HG02588 (cell line): ENCODE results near the gene MRPS6.
A peak's percentile ranks its signal among the peaks of the same experiment; 100 is the strongest.

ENCODE experiments used
- ATAC-seq: cut with Tn5 transposase; IDR thresholded peaks from one replicate; pipeline ENCODE4 v1.9.1; 2021; ENCODE audit warnings: mild to moderate bottlenecking, moderate library complexity; ENCODE audit not compliant: unreplicated experiment

MRPS6 gene

DNA sequence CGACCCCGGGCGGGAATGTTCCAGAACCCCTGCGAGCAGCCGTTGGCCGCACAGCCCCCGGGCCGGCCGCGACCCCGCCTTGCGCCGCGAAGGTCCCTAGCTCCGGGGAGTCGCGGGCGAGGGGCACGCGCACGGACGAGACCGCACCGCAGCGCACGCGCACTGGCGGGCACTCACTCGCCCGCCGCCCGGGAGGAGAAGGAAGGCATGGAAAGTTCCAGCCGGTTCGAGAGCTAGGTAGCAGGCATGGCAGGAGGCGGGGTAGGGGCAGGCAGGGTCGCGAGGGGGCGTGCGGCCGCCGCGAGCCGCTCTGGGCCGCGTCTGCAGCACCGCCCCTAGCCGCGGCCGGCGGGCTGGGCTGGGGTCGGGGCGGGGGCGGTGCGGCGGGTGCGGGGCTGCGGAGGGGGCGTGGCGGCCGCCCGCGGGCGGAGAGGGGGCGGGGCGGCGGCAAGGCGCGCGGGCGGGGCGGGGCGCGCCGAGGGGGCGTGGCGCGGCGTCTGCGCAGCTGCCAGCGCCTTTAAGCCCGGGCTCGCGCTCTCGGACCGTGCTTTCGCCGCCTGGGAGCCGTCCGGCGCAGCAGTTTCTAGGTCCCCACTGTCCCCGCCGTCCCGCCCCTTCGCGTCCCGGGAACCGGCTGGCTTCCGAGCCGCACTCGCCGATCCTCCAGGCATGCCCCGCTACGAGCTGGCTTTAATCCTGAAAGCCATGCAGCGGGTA lies at the start of gene MRPS6, which contains the start of gene SLC5A3:
MRPS6 (plus strand) TSS at position 547 of the 717 bp plus-strand sequence; CDS start at position 670, 123 bp downstream.
SLC5A3 (plus strand) TSS at position 547 of the 717 bp plus-strand sequence. CDS start 21,621 bp downstream, outside the sequence.
- peak; percentile 76 for ATAC-seq

DNA sequence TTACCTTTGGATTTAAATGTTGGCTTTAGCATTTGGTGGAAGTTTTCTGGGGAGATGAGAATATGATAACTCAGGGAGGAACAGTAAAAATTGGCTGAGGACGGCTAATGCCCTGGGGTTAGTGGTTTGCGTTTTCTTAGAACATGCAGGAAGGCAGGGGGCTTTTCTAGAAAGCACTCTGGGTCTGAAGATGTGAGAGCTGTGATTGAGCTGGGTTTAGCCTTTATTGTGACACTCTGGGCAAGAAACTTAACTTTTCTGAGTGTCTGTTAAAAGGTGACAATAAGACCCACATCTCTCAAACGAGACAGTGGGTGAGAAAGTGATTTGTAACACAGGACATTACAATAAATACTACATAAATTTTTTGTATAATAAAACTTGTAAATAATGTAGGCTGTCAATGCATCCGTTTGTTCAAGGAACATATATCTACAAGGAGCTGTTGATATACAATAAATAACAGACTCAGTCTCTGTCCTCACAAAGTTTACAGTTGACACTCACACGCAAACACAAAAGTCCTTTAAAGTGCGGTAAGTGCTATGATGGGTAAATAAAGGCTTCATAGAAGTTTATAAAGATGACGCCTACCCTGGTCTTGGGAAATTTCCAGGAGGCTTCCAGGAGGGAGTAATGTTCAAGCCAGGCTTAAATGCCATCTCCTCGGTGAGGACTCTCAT lies 49.5 kb upstream of the MRPS6 start:
- ATAC-seq, result no peak

- no peak for ATAC-seq
Measured at GRCh38 chr21:34024374-34024693, 49.0 kb upstream of the MRPS6 start.

- no peak for ATAC-seq
Measured at GRCh38 chr21:34027721-34028461, 45.5 kb upstream of the MRPS6 start.

DNA sequence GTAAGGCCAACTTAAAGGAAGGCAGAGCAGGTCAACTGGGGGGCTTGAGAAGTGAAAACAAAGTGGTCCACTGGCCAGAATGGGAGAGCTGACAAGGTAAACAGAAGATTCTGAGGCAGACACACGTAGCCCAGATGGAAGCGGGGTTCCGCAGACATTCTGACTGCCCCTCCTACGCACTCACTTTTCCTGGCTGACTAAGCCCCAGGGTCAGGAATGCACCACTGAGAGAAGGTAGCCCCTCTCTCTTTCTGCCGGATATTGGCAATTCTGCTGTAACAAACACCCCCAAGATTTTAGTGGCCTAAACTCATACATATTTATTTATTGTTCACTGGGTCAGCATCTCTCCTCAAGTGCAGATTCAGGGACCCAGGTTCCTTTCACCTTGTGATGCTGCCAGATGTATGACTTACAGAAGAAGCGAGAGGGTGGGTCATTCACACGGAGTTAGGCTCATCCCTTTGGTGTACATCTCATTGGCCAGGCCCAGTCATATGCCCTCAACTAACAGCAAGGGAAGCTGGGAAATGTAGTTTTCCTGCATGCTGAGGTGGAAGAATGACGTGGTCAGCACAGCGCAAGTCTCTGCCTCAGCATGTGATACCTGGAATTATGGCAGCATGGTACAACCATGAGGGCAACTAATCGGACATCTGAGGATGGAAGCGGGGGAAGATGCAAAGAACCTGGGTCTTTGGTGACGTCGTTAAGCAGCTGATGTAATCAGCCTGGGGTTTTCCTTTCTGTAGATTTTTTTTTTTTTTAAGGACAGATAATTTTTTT lies 43.4 kb upstream of the MRPS6 start:
- peak; percentile 91 for ATAC-seq

GRCh38 chr21:34031835-34032370 lies 41.5 kb upstream of the MRPS6 start:
- no peak for ATAC-seq

DNA sequence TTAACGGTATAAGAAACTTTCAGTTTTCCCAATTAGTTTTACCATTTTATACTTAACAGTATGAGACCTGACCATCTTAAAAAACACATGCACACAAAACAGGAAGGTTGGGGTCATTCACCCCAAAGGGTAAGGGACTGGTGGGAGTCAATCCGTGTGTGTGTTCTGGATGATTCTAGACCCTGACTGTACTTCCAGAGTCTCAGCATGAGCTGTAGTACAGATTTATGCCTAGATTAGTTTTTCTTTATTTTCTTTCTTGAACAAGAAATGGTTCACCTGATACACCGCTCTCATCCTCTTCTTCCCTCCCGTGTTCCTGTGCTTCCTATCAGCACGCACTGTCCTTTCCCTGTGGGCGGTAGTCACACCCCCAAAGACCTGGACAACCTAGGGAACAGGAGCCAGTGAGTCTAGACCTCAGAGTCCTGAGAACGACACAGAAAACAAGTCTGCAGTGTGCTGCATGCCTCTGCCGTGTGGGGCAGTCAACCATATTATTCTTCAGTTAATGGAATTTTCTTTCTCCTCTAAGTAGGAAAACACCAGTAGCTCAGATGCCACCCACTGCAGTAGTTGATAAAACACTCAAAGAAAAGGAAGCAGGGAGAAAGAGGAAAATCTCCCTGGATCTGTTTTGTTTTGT lies 38.9 kb upstream of the MRPS6 start:
- ATAC-seq, result no peak

GRCh38 chr21:34035619-34036354 lies 37.6 kb upstream of the MRPS6 start:
- ATAC-seq, result no peak

DNA sequence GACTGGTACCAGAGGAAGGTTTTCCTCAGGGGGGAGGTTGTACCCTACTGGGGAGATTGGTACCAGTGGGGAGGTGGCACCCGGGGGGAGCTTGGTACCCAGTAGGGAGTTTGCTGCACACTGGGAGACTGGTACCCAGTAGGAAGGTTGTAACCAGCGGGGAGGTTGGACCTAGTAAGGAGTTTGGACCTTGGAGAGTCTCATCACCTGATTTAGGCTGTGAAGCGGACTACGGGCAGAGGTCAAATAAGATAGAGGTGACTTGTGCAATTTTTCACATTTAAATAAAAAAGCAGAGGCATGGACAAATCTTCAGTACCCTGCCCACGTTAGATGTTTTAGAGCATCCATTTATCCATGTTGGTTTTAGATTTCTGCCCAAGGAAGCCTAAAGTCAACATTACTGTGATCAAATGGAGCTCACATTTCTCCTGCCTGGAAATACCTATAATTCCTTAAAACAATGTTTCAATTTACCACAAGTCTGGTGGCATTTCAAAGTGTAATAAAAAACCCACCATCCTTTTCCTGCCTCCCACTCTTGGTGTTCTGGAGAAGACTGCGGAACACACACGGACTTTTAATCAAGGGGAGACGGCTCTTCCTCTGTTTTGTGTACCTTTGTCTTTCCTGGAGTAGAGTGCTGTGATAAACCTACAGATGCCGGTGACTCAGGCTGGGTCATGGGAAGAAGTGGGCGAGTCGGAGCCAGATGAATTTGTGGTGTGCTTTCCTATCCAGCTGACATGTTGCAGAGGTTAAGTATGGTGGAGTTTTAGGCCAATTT lies 36.2 kb upstream of the MRPS6 start:
- no peak for ATAC-seq

GRCh38 chr21:34039678-34040382 lies 33.5 kb upstream of the MRPS6 start:
- ATAC-seq, result no peak

GRCh38 chr21:34042735-34043134 lies 30.6 kb upstream of the MRPS6 start:
- no peak for ATAC-seq

GRCh38 chr21:34043333-34043732 lies 30.0 kb upstream of the MRPS6 start:
- no peak for ATAC-seq

DNA sequence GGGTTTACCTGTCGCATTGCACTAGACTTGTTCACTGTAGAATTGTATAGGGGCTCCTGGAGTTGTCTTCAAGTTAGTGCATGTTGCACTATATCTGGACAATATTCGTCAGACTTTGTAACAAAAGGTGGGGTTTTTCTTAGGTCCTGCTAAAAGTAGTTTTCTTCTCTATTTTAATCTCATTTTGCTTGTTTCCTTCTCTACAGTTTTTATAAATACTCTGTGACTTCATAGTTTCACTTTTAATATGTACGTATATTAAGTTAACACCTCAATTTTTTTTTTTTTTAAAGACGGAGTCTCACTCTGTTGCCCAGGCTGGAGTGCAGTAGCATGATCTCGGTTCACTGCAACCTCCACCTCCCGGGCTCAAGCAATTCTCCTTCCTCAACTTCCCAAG lies 26.5 kb upstream of the MRPS6 start:
- no peak for ATAC-seq

DNA sequence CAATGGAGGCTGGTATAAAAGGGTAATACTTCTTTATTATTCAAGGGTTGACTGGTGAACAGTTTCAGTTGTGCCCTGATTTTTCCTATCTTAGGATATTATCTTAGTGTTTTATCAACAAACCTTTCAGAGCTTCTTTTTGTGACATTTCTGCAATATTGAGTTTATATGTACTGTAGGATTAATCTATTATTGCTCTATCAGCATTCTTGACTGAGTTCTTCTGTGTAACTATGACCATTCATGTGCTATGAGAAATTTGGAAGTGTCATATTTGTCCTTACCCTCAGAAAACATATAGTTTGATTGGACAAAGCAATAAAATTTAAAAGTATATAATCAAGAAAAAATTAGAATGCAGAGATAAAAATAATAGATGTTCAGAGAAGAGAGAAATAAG lies 25.5 kb upstream of the MRPS6 start:
- ATAC-seq, result no peak

GRCh38 chr21:34052171-34052570 lies 21.2 kb upstream of the MRPS6 start:
- no peak for ATAC-seq

DNA sequence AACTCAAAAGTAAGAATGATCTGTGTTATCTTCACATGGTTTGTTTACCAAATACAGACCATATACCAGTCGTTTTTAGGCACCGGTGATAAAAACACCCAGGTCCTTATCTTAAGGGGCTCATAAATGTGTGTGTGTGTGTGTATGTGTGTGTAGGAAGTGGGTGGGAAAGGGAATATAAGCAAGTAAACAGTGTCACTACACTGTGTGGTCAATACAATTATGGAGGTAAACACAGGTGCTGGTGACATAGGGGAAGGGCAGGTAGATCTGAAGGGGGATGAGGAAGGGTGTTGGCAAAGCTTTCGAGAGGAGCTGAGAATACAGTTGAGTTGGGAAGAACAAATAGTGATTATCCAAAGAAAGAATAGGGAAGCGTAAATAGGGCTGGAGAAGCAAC lies 19.1 kb upstream of the MRPS6 start:
- ATAC-seq, result no peak

DNA sequence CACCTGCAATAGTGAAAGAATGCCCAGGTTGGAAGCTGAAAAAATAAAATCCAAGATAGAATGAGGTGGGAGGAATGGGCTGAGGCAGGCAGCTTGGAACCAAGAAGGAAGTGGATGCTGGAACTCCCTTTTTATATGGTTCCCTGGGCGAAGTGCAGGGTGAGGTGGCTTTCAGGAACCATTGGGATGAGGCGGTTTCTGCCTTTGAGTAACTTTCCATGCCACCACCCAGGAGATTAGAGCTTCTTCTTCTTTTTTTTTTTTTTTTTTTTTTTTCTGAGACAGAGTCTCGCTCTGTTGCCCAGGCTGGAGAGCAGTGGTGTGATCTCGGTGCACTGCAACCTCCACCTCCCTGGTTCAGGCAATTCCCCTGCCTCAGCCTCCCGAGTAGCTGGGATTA lies 17.8 kb upstream of the MRPS6 start:
- ATAC-seq, result no peak

GRCh38 chr21:34061983-34062382 lies 11.4 kb upstream of the MRPS6 start:
- ATAC-seq, result no peak
